ENCODE results near the gene HSD17B12.

DNA sequence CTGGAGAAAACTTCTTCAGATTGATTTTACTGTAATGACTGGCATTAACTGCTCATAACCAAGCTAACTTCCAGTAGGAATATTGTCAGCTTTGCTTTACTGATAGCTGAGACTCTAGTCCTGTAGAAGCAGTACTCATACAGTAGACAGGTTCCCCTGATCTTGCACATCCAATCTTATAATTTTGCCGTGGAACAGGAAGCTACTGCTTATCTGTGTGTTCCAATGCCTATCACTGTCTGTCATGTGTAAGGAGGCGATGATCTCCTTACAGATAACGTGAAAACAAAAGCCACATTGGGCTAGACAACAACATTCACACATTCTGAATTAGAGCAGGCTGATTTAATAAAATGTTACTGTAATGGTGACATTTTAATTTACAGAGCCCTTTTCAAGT lies 13.2 kb downstream of the HSD17B12 start:
- TF ChIP-seq, protein P1, sequence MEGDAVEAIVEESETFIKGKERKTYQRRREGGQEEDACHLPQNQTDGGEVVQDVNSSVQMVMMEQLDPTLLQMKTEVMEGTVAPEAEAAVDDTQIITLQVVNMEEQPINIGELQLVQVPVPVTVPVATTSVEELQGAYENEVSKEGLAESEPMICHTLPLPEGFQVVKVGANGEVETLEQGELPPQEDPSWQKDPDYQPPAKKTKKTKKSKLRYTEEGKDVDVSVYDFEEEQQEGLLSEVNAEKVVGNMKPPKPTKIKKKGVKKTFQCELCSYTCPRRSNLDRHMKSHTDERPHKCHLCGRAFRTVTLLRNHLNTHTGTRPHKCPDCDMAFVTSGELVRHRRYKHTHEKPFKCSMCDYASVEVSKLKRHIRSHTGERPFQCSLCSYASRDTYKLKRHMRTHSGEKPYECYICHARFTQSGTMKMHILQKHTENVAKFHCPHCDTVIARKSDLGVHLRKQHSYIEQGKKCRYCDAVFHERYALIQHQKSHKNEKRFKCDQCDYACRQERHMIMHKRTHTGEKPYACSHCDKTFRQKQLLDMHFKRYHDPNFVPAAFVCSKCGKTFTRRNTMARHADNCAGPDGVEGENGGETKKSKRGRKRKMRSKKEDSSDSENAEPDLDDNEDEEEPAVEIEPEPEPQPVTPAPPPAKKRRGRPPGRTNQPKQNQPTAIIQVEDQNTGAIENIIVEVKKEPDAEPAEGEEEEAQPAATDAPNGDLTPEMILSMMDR (IDR thresholded peaks at IDR 0.05): no peak
- TF ChIP-seq EZH2phosphoT487 (IDR thresholded peaks at IDR 0.05): no peak
- TF ChIP-seq EZH2 (IDR thresholded peaks at IDR 0.05): no peak

Data from neural progenitor cell (in vitro differentiated cells).